H9 (cell line): ENCODE measurements around the gene MISP. TPM values are rescaled to one million over a fixed set of nuclear protein-coding genes. Genes with fewer than 3 reads are reported as not detected.

ENCODE experiments used
- DNase-seq: peaks from one replicate; pipeline ENCODE4 v3.0.0-alpha.2; 2017
- H2AFZ ChIP-seq: one replicate; pipeline ENCODE4 v1.6.1; 2013; ENCODE audit warnings: mild to moderate bottlenecking, low read length, control low read depth, moderate library complexity
- H2AK5ac ChIP-seq: 2 replicates; pipeline ENCODE4 v1.6.1; 2013; ENCODE audit warnings: low read length, control low read depth, mixed read lengths; ENCODE audit not compliant: insufficient read length
- H2BK120ac ChIP-seq: one replicate; pipeline ENCODE4 v1.6.1; 2013; ENCODE audit warnings: low read depth, mild to moderate bottlenecking, low read length, control low read depth, inconsistent platforms; ENCODE audit not compliant: poor library complexity, severe bottlenecking
- H2BK12ac ChIP-seq: 2 replicates; pipeline ENCODE4 v1.6.1; 2013; ENCODE audit warnings: low read length, control low read depth, mixed read lengths, low read depth; ENCODE audit not compliant: insufficient read length
- H2BK15ac ChIP-seq: 2 replicates; pipeline ENCODE4 v1.6.1; 2013; ENCODE audit warnings: low read depth, low read length, control low read depth
- H2BK20ac ChIP-seq: one replicate; pipeline ENCODE4 v1.6.1; 2013; ENCODE audit warnings: low read depth, mild to moderate bottlenecking, low read length, control low read depth, inconsistent platforms; ENCODE audit not compliant: poor library complexity, severe bottlenecking
- H2BK5ac ChIP-seq: 2 replicates; pipeline ENCODE4 v1.6.1; 2013; ENCODE audit warnings: low read length, control low read depth, mixed read lengths; ENCODE audit not compliant: insufficient read length
- H3K14ac ChIP-seq: 2 replicates; pipeline ENCODE4 v1.6.1; 2013; ENCODE audit warnings: low read length, control low read depth; ENCODE audit not compliant: insufficient read depth
- H3K18ac ChIP-seq: 2 replicates; pipeline ENCODE4 v1.6.1; 2013; ENCODE audit warnings: low read depth, mild to moderate bottlenecking, mixed read lengths, low read length, control low read depth; ENCODE audit not compliant: insufficient read length
- H3K23ac ChIP-seq: 2 replicates; pipeline ENCODE4 v1.6.1; 2013; ENCODE audit warnings: low read length, control low read depth, mixed read lengths, low read depth; ENCODE audit not compliant: insufficient read length
- H3K23me2 ChIP-seq: 2 replicates; pipeline ENCODE4 v1.6.1; 2013; ENCODE audit warnings: low read depth, mild to moderate bottlenecking, mixed read lengths, low read length, control low read depth; ENCODE audit not compliant: insufficient read length, poor library complexity, severe bottlenecking
- H3K27ac ChIP-seq: 2 replicates; pipeline ENCODE4 v1.5.1; 2013; ENCODE audit warnings: low read length, control low read depth, mixed read lengths, low read depth; ENCODE audit not compliant: insufficient read length
- H3K27me3 ChIP-seq: 2 replicates; pipeline ENCODE4 v1.6.1; 2013; ENCODE audit warnings: low read length, control low read depth, inconsistent platforms; ENCODE audit not compliant: insufficient read depth
- H3K4ac ChIP-seq: 2 replicates; pipeline ENCODE4 v1.6.1; 2013; ENCODE audit warnings: low read depth, mild to moderate bottlenecking, control low read depth, inconsistent platforms, low read length, moderate library complexity
- H3K4me1 ChIP-seq: 2 replicates; pipeline ENCODE4 v1.6.1; 2013; ENCODE audit warnings: low read length, control low read depth, inconsistent platforms; ENCODE audit not compliant: insufficient read depth
- H3K4me2 ChIP-seq: 2 replicates; pipeline ENCODE4 v1.6.1; 2013; ENCODE audit warnings: low read length, control low read depth, mixed read lengths; ENCODE audit not compliant: insufficient read length, insufficient read depth
- H3K56ac ChIP-seq: 2 replicates; pipeline ENCODE4 v1.6.1; 2013; ENCODE audit warnings: low read depth, mild to moderate bottlenecking, mixed read lengths, low read length, control low read depth; ENCODE audit not compliant: insufficient read length
- H3K79me1 ChIP-seq: 2 replicates; pipeline ENCODE4 v1.6.1; 2013; ENCODE audit warnings: low read depth, mild to moderate bottlenecking, moderate library complexity, low read length, control low read depth, inconsistent platforms; ENCODE audit not compliant: insufficient read depth, poor library complexity, severe bottlenecking
- H3K79me2 ChIP-seq: 2 replicates; pipeline ENCODE4 v1.6.1; 2013; ENCODE audit warnings: low read length, control low read depth, inconsistent platforms; ENCODE audit not compliant: insufficient read depth
- H3K9ac ChIP-seq: 2 replicates; pipeline ENCODE4 v1.6.1; 2013; ENCODE audit warnings: low read length, control low read depth, mixed read lengths; ENCODE audit not compliant: insufficient read length; ENCODE audit errors: extremely low read depth
- H3K9me3 ChIP-seq: one replicate; pipeline ENCODE4 v1.6.1; 2013; ENCODE audit warnings: low read depth, low read length, inconsistent platforms; ENCODE audit not compliant: control insufficient read depth
- H3T11ph ChIP-seq: one replicate; pipeline ENCODE4 v1.6.1; 2013; ENCODE audit warnings: mild to moderate bottlenecking, low read length, control low read depth, inconsistent platforms
- H4K20me1 ChIP-seq: one replicate; pipeline ENCODE4 v1.6.1; 2013; ENCODE audit not compliant: control insufficient read depth, insufficient read length, insufficient read depth
- H4K5ac ChIP-seq: 2 replicates; pipeline ENCODE4 v1.6.1; 2013; ENCODE audit warnings: low read depth, mild to moderate bottlenecking, mixed read lengths, low read length, control low read depth; ENCODE audit not compliant: insufficient read length
- H4K8ac ChIP-seq: replicated peaks from 2 replicates; pipeline ENCODE4 v1.6.1; 2013; ENCODE audit warnings: low read length, control low read depth, mixed read lengths, low read depth; ENCODE audit not compliant: insufficient read length
- H4K91ac ChIP-seq: 2 replicates; pipeline ENCODE4 v1.6.1; 2013; ENCODE audit warnings: low read depth, mild to moderate bottlenecking, moderate library complexity, mixed read lengths, low read length, control low read depth; ENCODE audit not compliant: insufficient read length
- H3K27ac Mint-ChIP-seq, 3 experiments: 2 replicates in 2 of 3; 3 replicates in 1 of 3; pipeline ENCODE4 v1.8.0; 2020 to 2021; ENCODE audit warnings: mixed read lengths in 3 of 3, mild to moderate bottlenecking in 1 of 3, moderate library complexity in 1 of 3
- H3K27me3 Mint-ChIP-seq: 2 replicates; pipeline ENCODE4 v1.8.0; 2021; ENCODE audit warnings: low read depth, mild to moderate bottlenecking, moderate library complexity, mixed read lengths
- H3K36me3 Mint-ChIP-seq, 3 experiments: 2 replicates in 2 of 3; 3 replicates in 1 of 3; pipeline ENCODE4 v1.8.0; 2020 to 2021; ENCODE audit warnings: low read depth in 3 of 3, mixed read lengths in 3 of 3; ENCODE audit not compliant: insufficient read depth in 1 of 3
- H3K4me1 Mint-ChIP-seq, 2 experiments: 2 replicates each; pipeline ENCODE4 v1.8.0; 2020; ENCODE audit warnings: mixed read lengths in 2 of 2
- H3K4me3 Mint-ChIP-seq, 2 experiments: 2 replicates in 1 of 2; 3 replicates in 1 of 2; pipeline ENCODE4 v1.8.0; 2020 to 2021; ENCODE audit warnings: mild to moderate bottlenecking in 2 of 2, mixed read lengths in 2 of 2, moderate library complexity in 1 of 2
- H3K9me3 Mint-ChIP-seq, 2 experiments: 2 replicates in 1 of 2; 3 replicates in 1 of 2; pipeline ENCODE4 v1.8.0; 2020; ENCODE audit warnings: mild to moderate bottlenecking in 2 of 2, mixed read lengths in 2 of 2, moderate library complexity in 1 of 2
- CTCF ChIP-seq: fragments of 200-600 bp; sonication (generic); conservative IDR thresholded peaks from 3 replicates; pipeline ENCODE4 v1.8.0; 2021; ENCODE audit warnings: antibody characterized with exemption, mild to moderate bottlenecking
- whole genome bisulfite sequencing: extraction: QIAGEN DNeasy Blood & Tissue Kit; methylation state at CpG from one replicate; pipeline ENCODE4 v1.1.7; 2013; ENCODE audit warnings: missing lambda C conversion rate, low lambda C conversion rate, mixed read lengths; ENCODE audit not compliant: insufficient read length; ENCODE audit errors: extremely low coverage; 5-methylcytosine and 5-hydroxymethylcytosine counted together
- total RNA-seq: library from RNA; stranded (reverse); gene quantifications from 2 replicates; pipeline ENCODE4 v1.2.1, GENCODE V29; 2021

The MISP gene
- total RNA-seq, 1 experiment from 2014 or later, result 0.44 TPM

GRCh38 chr19:811506-812048 lies 60.7 kb downstream of the MISP start:
- Mint-ChIP-seq H3K27ac (peak overlapping the region in 1 of 3 experiments; percentile 89; a peak in 1 of 7 replicates), H3K4me3 (no peak overlapping the region), H3K36me3 (peaks cover 40 to 66% (median 65%) of the 10 kb centered on the region in 3 experiments), H3K9me3 (no peaks in the 10 kb centered on the region; a peak in 2 of 5 replicates), H3K4me1 (0 out of 4 replicates have a peak, but pooled peaks cover 0 to 3% of the 10 kb centered on the region in 2 experiments), H3K27me3 (peaks cover 3% of the 10 kb centered on the region; the same call in 1 of the 2 replicates)
- no CpG with 5 or more reads among the region's 20 CpGs for WGBS
- H3K56ac ChIP-seq, result no peak overlapping the region
- no peaks in the 10 kb centered on the region for H3K79me2 ChIP-seq
- H3K23ac ChIP-seq, result no peak overlapping the region
- H2BK15ac ChIP-seq, result no peak overlapping the region
- DNase-seq, result no peak
- H2BK120ac ChIP-seq, result no peak overlapping the region
- no peak overlapping the region for H4K5ac ChIP-seq
- no peak overlapping the region for H4K91ac ChIP-seq
- no peak overlapping the region for H3K27ac ChIP-seq
- H3K14ac ChIP-seq, result no peak overlapping the region
- no peaks in the 10 kb centered on the region for H3K23me2 ChIP-seq
- no peaks in the 10 kb centered on the region for H3K4me1 ChIP-seq
- no peak overlapping the region for H3K4me2 ChIP-seq
- no peak overlapping the region for H2BK20ac ChIP-seq
- H2BK12ac ChIP-seq, result no peak overlapping the region
- no peak overlapping the region for H3T11ph ChIP-seq
- no peak overlapping the region for H2BK5ac ChIP-seq
- no peak overlapping the region for H2AK5ac ChIP-seq
- no peaks in the 10 kb centered on the region for H3K9me3 ChIP-seq
- TF ChIP-seq CTCF, result no peak
- no peak overlapping the region for H3K18ac ChIP-seq
- peaks cover 4% of the 10 kb centered on the region for H3K79me1 ChIP-seq
- no peak overlapping the region for H2AFZ ChIP-seq
- H3K4ac ChIP-seq, result no peak overlapping the region
- H4K20me1 ChIP-seq, result no peaks in the 10 kb centered on the region
- no peak overlapping the region for H3K9ac ChIP-seq
- H3K27me3 ChIP-seq, result no peaks in the 10 kb centered on the region
- no peak overlapping the region for H4K8ac ChIP-seq
